Prostate gland (tissue), 2 donors: ENCODE data around the gene CGNL1.

ENCODE experiments used
- CTCF ChIP-seq, 4 experiments: fragments of 200-600 bp in 2 of 4; fragments of 450-650 bp in 2 of 4; sonication (generic) in 2 of 4; IDR thresholded peaks; 1 replicate in 3 of 4; 2 replicates in 1 of 4; pipeline ENCODE4 v1.5.1; 2016 to 2019; ENCODE audit warnings: antibody characterized with exemption in 4 of 4, mild to moderate bottlenecking in 2 of 4, moderate library complexity in 2 of 4
- POLR2A ChIP-seq: fragments of 450-650 bp; IDR thresholded peaks from one replicate; pipeline ENCODE4 v1.6.1; 2016; ENCODE audit warnings: antibody characterized with exemption, mild to moderate bottlenecking

GRCh38 chr15:57578288-57578900, 202.1 kb downstream of the CGNL1 start:
- no peak for TF ChIP-seq POLR2A
- no peak for TF ChIP-seq CTCF (IDR thresholded peaks at IDR 0.05)
